WTC11 (cell line): ENCODE measurements around the gene SLU7. TPM values are rescaled to one million over a fixed set of nuclear protein-coding genes. Genes with fewer than 3 reads are reported as not detected.

ENCODE experiments used
- ATAC-seq: fragments of 200-7000 bp; cut with Tn5 transposase; 2 replicates; pipeline ENCODE4 v1.10.0; 2021; ENCODE audit warnings: mild to moderate bottlenecking, moderate library complexity
- CTCF ChIA-PET: fragments of 300-600 bp; sonication (Branson Sonifier 250); formaldehyde crosslinking; loops from one replicate; lab custom pipeline; 2021; ENCODE audit warnings: antibody characterized with exemption; lab: Charles Lee
- POLR2A ChIA-PET: fragments of 350-600 bp; sonication (Branson Sonifier 250); formaldehyde crosslinking; loops from one replicate; lab custom pipeline; 2021; ENCODE audit warnings: antibody characterized with exemption; lab: Charles Lee
- DNase-seq: peaks from one replicate; pipeline ENCODE4 v3.0.0; 2021; ENCODE audit warnings: low spot score
- H3K27ac Mint-ChIP-seq: 2 replicates; pipeline ENCODE4 v1.8.0; 2021; ENCODE audit warnings: mixed read lengths
- H3K27me3 Mint-ChIP-seq: 2 replicates; pipeline ENCODE4 v1.8.0; 2021; ENCODE audit warnings: low read depth, mild to moderate bottlenecking, moderate library complexity, mixed read lengths
- H3K36me3 Mint-ChIP-seq: 2 replicates; pipeline ENCODE4 v1.8.0; 2021; ENCODE audit warnings: mixed read lengths
- H3K4me1 Mint-ChIP-seq: 2 replicates; pipeline ENCODE4 v1.8.0; 2022; ENCODE audit warnings: mixed read lengths
- H3K4me3 Mint-ChIP-seq: 2 replicates; pipeline ENCODE4 v1.8.0; 2021; ENCODE audit warnings: mild to moderate bottlenecking, moderate library complexity, mixed read lengths
- H3K9me3 Mint-ChIP-seq: 2 replicates; pipeline ENCODE4 v1.8.0; 2021; ENCODE audit warnings: mixed read lengths
- CTCF ChIP-seq: fragments of 200-600 bp; IDR thresholded peaks from 2 replicates; pipeline ENCODE4 v1.8.0; 2022; ENCODE audit warnings: antibody characterized with exemption
- E2F1 ChIP-seq: sonication (generic); formaldehyde crosslinking; IDR thresholded peaks from 2 replicates; pipeline ENCODE4 v1.8.0; 2022; ENCODE audit warnings: mild to moderate bottlenecking, missing genetic modification reagents
- ELF4 ChIP-seq: sonication (generic); formaldehyde crosslinking; IDR thresholded peaks from 2 replicates; pipeline ENCODE4 v1.8.1; 2022; ENCODE audit warnings: low read depth, mild to moderate bottlenecking, moderate library complexity, missing genetic modification reagents
- ESRRA ChIP-seq: sonication (generic); formaldehyde crosslinking; IDR thresholded peaks from 2 replicates; pipeline ENCODE4 v1.8.1; 2022; ENCODE audit warnings: mild to moderate bottlenecking, missing genetic modification reagents, borderline replicate concordance
- FOXK1 ChIP-seq: sonication (generic); formaldehyde crosslinking; IDR thresholded peaks from 2 replicates; pipeline ENCODE4 v1.8.0; 2022; ENCODE audit warnings: mild to moderate bottlenecking, moderate library complexity, missing genetic modification reagents
- GABPB1 ChIP-seq: sonication (generic); formaldehyde crosslinking; IDR thresholded peaks from 2 replicates; pipeline ENCODE4 v1.8.1; 2023; ENCODE audit warnings: mild to moderate bottlenecking, missing genetic modification reagents
- IRF1 ChIP-seq: sonication (generic); formaldehyde crosslinking; IDR thresholded peaks from 2 replicates; pipeline ENCODE4 v1.8.0; 2023; ENCODE audit warnings: missing genetic modification reagents
- IRF2 ChIP-seq: sonication (generic); formaldehyde crosslinking; IDR thresholded peaks from 2 replicates; pipeline ENCODE4 v1.8.0; 2022; ENCODE audit warnings: low read depth, missing genetic modification reagents, borderline replicate concordance
- JAZF1 ChIP-seq: fragments of 250-450 bp; sonication (Bioruptor Pico); IDR thresholded peaks from 2 replicates; pipeline ENCODE4 v1.9.0; 2021; ENCODE audit warnings: moderate library complexity, mild to moderate bottlenecking, inconsistent platforms
- NR1H2 ChIP-seq: sonication (generic); formaldehyde crosslinking; IDR thresholded peaks from 2 replicates; pipeline ENCODE4 v1.9.0; 2021; ENCODE audit warnings: mild to moderate bottlenecking, moderate library complexity, missing genetic modification reagents
- PRRX2 ChIP-seq: fragments of 250-450 bp; sonication (Bioruptor Pico); IDR thresholded peaks from 2 replicates; pipeline ENCODE4 v1.8.0; 2021; ENCODE audit warnings: mild to moderate bottlenecking
- SP1 ChIP-seq: sonication (generic); formaldehyde crosslinking; conservative IDR thresholded peaks from 2 replicates; pipeline ENCODE4 v1.8.1; 2022; ENCODE audit warnings: missing genetic modification reagents
- TEAD1 ChIP-seq: sonication (generic); formaldehyde crosslinking; IDR thresholded peaks from 2 replicates; pipeline ENCODE4 v1.8.0; 2022; ENCODE audit warnings: mild to moderate bottlenecking, missing genetic modification reagents
- TEAD4 ChIP-seq: sonication (generic); formaldehyde crosslinking; IDR thresholded peaks from 2 replicates; pipeline ENCODE4 v1.8.0; 2022; ENCODE audit warnings: mild to moderate bottlenecking, missing genetic modification reagents
- TP53 ChIP-seq: sonication (generic); formaldehyde crosslinking; IDR thresholded peaks from 2 replicates; pipeline ENCODE4 v1.8.1; 2023; ENCODE audit warnings: mild to moderate bottlenecking, missing genetic modification reagents
- ZNF232 ChIP-seq: sonication (generic); formaldehyde crosslinking; IDR thresholded peaks from 2 replicates; pipeline ENCODE4 v1.8.0; 2022; ENCODE audit warnings: mild to moderate bottlenecking, missing genetic modification reagents
- ZNF263 ChIP-seq: sonication (generic); formaldehyde crosslinking; IDR thresholded peaks from 2 replicates; pipeline ENCODE4 v1.8.1; 2022; ENCODE audit warnings: low read depth, mild to moderate bottlenecking, moderate library complexity, missing genetic modification reagents
- ZNF317 ChIP-seq: sonication (generic); formaldehyde crosslinking; IDR thresholded peaks from 2 replicates; pipeline ENCODE4 v1.8.1; 2023; ENCODE audit warnings: low read depth, mild to moderate bottlenecking, moderate library complexity, missing genetic modification reagents, borderline replicate concordance
- total RNA-seq: library from RNA; stranded (reverse); gene quantifications from 3 replicates; pipeline ENCODE4 v1.2.3, GENCODE V29; 2021
- TF ChIP-seq, protein P1 (sequence below): sonication (generic); formaldehyde crosslinking; IDR thresholded peaks from 2 replicates; pipeline ENCODE4 v1.8.1; 2023; ENCODE audit warnings: mild to moderate bottlenecking, missing genetic modification reagents, moderate library complexity
- TF ChIP-seq, protein P2 (sequence below): sonication (generic); formaldehyde crosslinking; IDR thresholded peaks from 2 replicates; pipeline ENCODE4 v1.8.0; 2022; ENCODE audit warnings: mild to moderate bottlenecking, missing genetic modification reagents
- TF ChIP-seq, protein P3 (sequence below): sonication (generic); formaldehyde crosslinking; IDR thresholded peaks from 2 replicates; pipeline ENCODE4 v1.8.1; 2022; ENCODE audit warnings: mild to moderate bottlenecking, moderate library complexity, missing genetic modification reagents
- TF ChIP-seq, protein P4 (sequence below): sonication (generic); formaldehyde crosslinking; conservative IDR thresholded peaks from 2 replicates; pipeline ENCODE4 v1.8.1; 2023; ENCODE audit warnings: mild to moderate bottlenecking, low read depth, missing genetic modification reagents, moderate library complexity

The SLU7 gene
- total RNA-seq, 1 experiment from 2014 or later = 32.5 TPM

GRCh38 chr5:160458806-160459800, 40.2 kb upstream of the SLU7 start:
- TF ChIP-seq GABPB1 (no peak), ZNF263 (CRISPR knock-in tag) (no peak), JAZF1 (no peak), NR1H2 (CRISPR knock-in tag) (no peak), TEAD4 (CRISPR knock-in tag) (no peak)
- TF ChIP-seq, protein P1, sequence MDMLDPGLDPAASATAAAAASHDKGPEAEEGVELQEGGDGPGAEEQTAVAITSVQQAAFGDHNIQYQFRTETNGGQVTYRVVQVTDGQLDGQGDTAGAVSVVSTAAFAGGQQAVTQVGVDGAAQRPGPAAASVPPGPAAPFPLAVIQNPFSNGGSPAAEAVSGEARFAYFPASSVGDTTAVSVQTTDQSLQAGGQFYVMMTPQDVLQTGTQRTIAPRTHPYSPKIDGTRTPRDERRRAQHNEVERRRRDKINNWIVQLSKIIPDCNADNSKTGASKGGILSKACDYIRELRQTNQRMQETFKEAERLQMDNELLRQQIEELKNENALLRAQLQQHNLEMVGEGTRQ (CRISPR knock-in tag) = no peak
- H3K27me3 Mint-ChIP-seq = no peaks in the 10 kb centered on the region
- ChIA-PET CTCF (interaction anchor here (1.7 kb wide), 2 partner anchors 20 kb away, joined by 10 to 36 read pairs; no protein-coding TSS in a partner anchor), POLR2A (interaction anchor here (0.7 kb wide), 1 partner anchor 40 kb away, joined by 3 read pairs; no protein-coding TSS in a partner anchor)
- H3K36me3 Mint-ChIP-seq = peaks cover 4% of the 10 kb centered on the region; the same call in 1 of the 2 replicates
- H3K27ac Mint-ChIP-seq = no peak overlapping the region
- DNase-seq (no peak), ATAC-seq (no peak)
- H3K4me1 Mint-ChIP-seq = peaks cover 7% of the 10 kb centered on the region; the same call in 1 of the 2 replicates
- H3K4me3 Mint-ChIP-seq = no peak overlapping the region
- peaks cover 21% of the 10 kb centered on the region for H3K9me3 Mint-ChIP-seq

DNA sequence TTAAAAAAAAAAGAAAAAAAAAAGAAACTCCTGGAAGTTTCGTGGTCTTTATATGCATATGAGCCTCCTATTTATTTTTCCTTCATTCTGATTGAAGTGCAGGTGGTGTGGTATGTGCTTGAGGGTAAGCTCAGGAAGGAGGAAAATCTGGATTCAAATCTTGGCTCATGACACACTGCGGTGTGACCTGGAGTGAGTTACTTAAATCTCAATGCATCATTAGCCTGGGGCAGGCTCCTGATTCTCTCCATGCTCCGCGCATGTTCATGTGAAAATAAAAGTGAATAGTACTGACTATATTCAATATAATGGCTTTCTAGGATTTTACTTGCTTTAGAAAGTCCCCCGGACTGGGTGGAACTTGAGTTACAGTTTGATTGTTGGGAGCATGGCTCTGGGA, 38.4 kb upstream of the SLU7 start:
- no peak overlapping the region for H3K27ac Mint-ChIP-seq
- H3K27me3 Mint-ChIP-seq = no peaks in the 10 kb centered on the region
- peaks cover 21% of the 10 kb centered on the region for H3K9me3 Mint-ChIP-seq
- DNase-seq (no peak), ATAC-seq (no peak)
- no peak overlapping the region for H3K4me3 Mint-ChIP-seq
- ChIA-PET CTCF (interaction anchor here (0.8 kb wide), 1 partner anchor 19 kb away, joined by 3 read pairs; no protein-coding TSS in a partner anchor), POLR2A (no interaction called here)
- H3K36me3 Mint-ChIP-seq = peaks cover 4% of the 10 kb centered on the region; the same call in 1 of the 2 replicates
- 0 out of 2 replicates have a peak, but pooled peaks cover 3% of the 10 kb centered on the region for H3K4me1 Mint-ChIP-seq
- TF ChIP-seq, protein P2, sequence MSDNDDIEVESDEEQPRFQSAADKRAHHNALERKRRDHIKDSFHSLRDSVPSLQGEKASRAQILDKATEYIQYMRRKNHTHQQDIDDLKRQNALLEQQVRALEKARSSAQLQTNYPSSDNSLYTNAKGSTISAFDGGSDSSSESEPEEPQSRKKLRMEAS (CRISPR knock-in tag) = no peak
- TF ChIP-seq ELF4 (CRISPR knock-in tag) (no peak), TP53 (CRISPR knock-in tag) (no peak), ESRRA (CRISPR knock-in tag) (no peak), PRRX2 (CRISPR knock-in tag) (no peak), ZNF317 (CRISPR knock-in tag) (no peak), TEAD1 (no peak), IRF1 (CRISPR knock-in tag) (no peak), CTCF (no peak), JAZF1 (no peak), ZNF232 (CRISPR knock-in tag) (no peak), SP1 (no peak), E2F1 (CRISPR knock-in tag) (no peak), GABPB1 (no peak), IRF2 (CRISPR knock-in tag) (no peak), FOXK1 (CRISPR knock-in tag) (no peak)
- TF ChIP-seq, protein P3, sequence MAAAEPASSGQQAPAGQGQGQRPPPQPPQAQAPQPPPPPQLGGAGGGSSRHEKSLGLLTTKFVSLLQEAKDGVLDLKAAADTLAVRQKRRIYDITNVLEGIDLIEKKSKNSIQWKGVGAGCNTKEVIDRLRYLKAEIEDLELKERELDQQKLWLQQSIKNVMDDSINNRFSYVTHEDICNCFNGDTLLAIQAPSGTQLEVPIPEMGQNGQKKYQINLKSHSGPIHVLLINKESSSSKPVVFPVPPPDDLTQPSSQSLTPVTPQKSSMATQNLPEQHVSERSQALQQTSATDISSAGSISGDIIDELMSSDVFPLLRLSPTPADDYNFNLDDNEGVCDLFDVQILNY (CRISPR knock-in tag) = no peak
- TF ChIP-seq, protein P4, sequence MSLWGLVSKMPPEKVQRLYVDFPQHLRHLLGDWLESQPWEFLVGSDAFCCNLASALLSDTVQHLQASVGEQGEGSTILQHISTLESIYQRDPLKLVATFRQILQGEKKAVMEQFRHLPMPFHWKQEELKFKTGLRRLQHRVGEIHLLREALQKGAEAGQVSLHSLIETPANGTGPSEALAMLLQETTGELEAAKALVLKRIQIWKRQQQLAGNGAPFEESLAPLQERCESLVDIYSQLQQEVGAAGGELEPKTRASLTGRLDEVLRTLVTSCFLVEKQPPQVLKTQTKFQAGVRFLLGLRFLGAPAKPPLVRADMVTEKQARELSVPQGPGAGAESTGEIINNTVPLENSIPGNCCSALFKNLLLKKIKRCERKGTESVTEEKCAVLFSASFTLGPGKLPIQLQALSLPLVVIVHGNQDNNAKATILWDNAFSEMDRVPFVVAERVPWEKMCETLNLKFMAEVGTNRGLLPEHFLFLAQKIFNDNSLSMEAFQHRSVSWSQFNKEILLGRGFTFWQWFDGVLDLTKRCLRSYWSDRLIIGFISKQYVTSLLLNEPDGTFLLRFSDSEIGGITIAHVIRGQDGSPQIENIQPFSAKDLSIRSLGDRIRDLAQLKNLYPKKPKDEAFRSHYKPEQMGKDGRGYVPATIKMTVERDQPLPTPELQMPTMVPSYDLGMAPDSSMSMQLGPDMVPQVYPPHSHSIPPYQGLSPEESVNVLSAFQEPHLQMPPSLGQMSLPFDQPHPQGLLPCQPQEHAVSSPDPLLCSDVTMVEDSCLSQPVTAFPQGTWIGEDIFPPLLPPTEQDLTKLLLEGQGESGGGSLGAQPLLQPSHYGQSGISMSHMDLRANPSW (CRISPR knock-in tag) = no peak
